Measurements from ENCODE around the gene CACNA1I. TPM values are rescaled to one million over a fixed set of nuclear protein-coding genes. Genes with fewer than 3 reads are reported as not detected.
A peak's percentile ranks its signal among the peaks of the same experiment; 100 is the strongest.

Gene CACNA1I
- total RNA-seq, 3 donors from 2014 or later (not counting 1 experiment from before 2014, with no cell fraction given) = 0.05 to 0.83 (median 0.72) TPM

DNA sequence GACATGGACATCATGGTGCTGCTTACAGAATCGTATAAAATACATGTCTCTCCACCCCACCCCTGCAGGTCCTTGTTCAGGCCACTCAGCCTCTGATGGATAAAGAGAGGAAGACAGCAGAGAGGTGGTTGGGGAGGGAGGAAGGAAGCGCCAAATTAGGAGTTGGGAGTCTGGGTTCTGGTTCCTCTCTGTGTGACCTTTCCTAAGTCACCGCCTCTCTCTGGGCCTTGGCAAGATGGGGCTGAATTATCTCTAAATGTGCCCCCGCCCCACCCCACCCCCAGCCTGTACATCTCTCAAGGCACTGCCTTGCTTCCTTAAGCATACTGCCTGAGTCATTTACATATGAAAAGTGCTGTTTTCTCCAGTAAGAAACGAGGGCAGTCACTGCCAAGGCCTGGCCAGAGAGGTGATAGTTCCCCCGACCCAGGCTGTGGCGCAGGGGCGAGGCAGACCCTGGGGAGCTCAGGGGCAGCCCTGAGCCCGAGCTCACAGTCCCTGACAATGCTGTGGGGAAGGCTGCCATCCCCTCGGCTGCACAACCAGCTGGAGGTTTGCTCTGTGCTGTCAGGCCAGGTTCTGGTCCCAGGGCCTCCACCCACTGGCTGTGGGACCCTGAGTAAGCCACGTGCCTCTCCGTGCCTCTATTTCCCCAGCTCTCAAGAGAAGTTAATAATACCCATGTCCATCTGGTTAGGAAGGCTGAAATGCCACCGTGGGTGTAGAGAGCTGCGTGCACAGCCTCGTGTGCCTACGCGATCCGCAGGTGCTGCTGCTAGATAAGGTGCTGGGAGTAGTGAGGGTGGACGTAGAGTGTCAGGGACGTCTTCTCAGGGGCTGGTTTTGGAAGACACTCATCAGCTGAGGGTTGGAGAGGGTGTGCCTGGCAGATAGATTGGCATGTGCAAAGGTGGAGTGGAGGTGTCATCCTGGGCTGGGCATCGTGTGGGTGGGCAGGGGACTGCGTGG, 55.3 kb downstream of the CACNA1I start:
- H3K9me3 Mint-ChIP-seq = no peaks in the 10 kb centered on the region
- no peak overlapping the region for H3K4me3 ChIP-seq (ENCODE audit: low read length)
- no peaks in the 10 kb centered on the region for H3K36me3 Mint-ChIP-seq

DNA sequence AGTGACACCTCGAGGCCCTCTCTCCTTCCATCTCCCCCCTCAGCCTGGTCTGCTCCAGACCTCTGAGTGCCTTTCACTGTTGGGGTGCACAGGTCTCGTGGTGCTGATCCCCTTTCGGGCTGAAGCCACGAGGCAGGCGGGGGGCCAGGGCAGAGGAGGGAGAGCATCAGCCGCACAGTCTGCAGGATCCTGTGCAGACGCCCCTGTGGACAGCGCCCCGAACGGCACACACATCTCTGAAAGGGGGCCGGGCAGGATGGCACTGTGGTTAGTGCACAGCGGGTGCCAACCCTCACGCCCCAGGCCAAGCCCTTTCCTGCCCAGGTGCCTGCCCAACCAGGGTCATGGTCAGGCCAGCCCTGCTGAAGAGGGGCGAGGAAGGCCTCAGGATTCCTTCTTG, 56.7 kb downstream of the CACNA1I start:
- Histone ChIP-seq H3K36me3 (ENCODE audit: control insufficient read depth, insufficient read depth, low read length) (no peaks in the 10 kb centered on the region), H3K9me3 (ENCODE audit: control insufficient read depth, insufficient read depth, low read length) (no peaks in the 10 kb centered on the region), H3K4me3 (ENCODE audit: low read length) (no peak overlapping the region), H3K27me3 (ENCODE audit: control insufficient read depth, insufficient read depth, low read length) (peaks cover 9% of the 10 kb centered on the region), H3K27ac (ENCODE audit: low read length) (no peak overlapping the region), H3K4me1 (ENCODE audit: control insufficient read depth, insufficient read depth, low read length) (peaks cover 17% of the 10 kb centered on the region)
- WGBS (ENCODE audit: insufficient coverage) = 38% methylated on average over 14 of the region's 14 CpGs
- intact Hi-C loops (cut with micrococcal nuclease) = no loop called here
- Mint-ChIP-seq H3K27ac (no peak overlapping the region), H3K4me1 (peaks cover 6 to 17% of the 10 kb centered on the region in 2 donors), H3K27me3 (ENCODE audit: low read depth in 2 of 2) (peaks cover 0 to 12% of the 10 kb centered on the region in 2 donors), H3K4me3 (no peak overlapping the region), H3K9me3 (no peaks in the 10 kb centered on the region), H3K36me3 (no peaks in the 10 kb centered on the region)
- peak; percentile 48 to 76 (median 64) for ATAC-seq
- no peak for DNase-seq
- TF ChIP-seq, protein P1, sequence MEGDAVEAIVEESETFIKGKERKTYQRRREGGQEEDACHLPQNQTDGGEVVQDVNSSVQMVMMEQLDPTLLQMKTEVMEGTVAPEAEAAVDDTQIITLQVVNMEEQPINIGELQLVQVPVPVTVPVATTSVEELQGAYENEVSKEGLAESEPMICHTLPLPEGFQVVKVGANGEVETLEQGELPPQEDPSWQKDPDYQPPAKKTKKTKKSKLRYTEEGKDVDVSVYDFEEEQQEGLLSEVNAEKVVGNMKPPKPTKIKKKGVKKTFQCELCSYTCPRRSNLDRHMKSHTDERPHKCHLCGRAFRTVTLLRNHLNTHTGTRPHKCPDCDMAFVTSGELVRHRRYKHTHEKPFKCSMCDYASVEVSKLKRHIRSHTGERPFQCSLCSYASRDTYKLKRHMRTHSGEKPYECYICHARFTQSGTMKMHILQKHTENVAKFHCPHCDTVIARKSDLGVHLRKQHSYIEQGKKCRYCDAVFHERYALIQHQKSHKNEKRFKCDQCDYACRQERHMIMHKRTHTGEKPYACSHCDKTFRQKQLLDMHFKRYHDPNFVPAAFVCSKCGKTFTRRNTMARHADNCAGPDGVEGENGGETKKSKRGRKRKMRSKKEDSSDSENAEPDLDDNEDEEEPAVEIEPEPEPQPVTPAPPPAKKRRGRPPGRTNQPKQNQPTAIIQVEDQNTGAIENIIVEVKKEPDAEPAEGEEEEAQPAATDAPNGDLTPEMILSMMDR (IDR thresholded peaks at IDR 0.05) = no peak

More for the DNA sequence above, 55.3 kb downstream of the CACNA1I start:
- no peak for DNase-seq
- ATAC-seq = no peak
- 71% methylated on average over 21 of the region's 22 CpGs for WGBS (ENCODE audit: insufficient coverage)
- no peaks in the 10 kb centered on the region for H3K9me3 ChIP-seq (ENCODE audit: control insufficient read depth, insufficient read depth, low read length)
- peaks cover 17% of the 10 kb centered on the region for H3K4me1 ChIP-seq (ENCODE audit: control insufficient read depth, insufficient read depth, low read length)
- TF ChIP-seq, protein P1 (IDR thresholded peaks at IDR 0.05) = no peak
- Mint-ChIP-seq H3K4me1 (peaks cover 6 to 17% of the 10 kb centered on the region in 2 donors), H3K4me3 (no peak overlapping the region), H3K27ac (no peak overlapping the region), H3K27me3 (ENCODE audit: low read depth in 2 of 2) (peaks cover 0 to 18% of the 10 kb centered on the region in 2 donors)
- H3K27ac ChIP-seq (ENCODE audit: low read length) = no peak overlapping the region
- peaks cover 9% of the 10 kb centered on the region for H3K27me3 ChIP-seq (ENCODE audit: control insufficient read depth, insufficient read depth, low read length)
- intact Hi-C loops (cut with micrococcal nuclease) = no loop called here
- H3K36me3 ChIP-seq (ENCODE audit: control insufficient read depth, insufficient read depth, low read length) = no peaks in the 10 kb centered on the region

DNA sequence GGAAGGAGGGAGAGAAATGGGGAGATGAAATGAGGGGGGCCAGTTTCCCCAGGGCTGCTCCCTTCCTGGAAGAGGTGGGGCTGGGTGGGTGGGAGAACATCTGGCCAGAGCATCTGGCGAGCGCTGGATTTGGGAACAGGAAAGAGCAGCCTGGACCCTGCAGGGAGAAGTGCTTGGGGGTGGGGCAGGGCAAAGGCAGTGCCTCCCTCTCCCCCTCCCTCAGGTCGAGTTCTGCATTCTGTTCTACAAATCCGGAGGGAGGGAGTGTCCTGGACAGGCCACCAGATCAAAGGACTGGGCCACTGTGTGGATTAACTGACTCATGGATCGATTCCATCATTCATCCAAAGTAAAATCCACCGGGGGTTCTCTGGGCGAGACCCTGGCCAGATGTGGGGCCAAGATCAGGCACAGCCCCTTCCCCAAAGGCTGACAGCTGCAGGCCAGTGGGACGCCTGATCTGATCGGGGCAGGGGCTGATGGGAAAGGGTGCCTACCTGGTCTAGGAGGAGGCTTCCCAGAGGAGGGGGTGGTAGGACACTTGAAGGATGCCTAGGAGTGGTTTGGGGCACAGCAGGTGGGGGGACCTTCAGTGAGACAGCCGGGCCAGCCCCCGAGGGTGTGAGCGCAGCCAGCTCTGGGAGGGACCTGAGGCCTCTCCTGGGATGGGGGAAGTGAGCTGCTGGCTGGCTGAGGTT, 57.5 kb downstream of the CACNA1I start:
- Histone ChIP-seq H3K27me3 (ENCODE audit: control insufficient read depth, insufficient read depth, low read length) (peaks cover 7% of the 10 kb centered on the region), H3K4me3 (ENCODE audit: low read length) (no peak overlapping the region), H3K36me3 (ENCODE audit: control insufficient read depth, insufficient read depth, low read length) (no peaks in the 10 kb centered on the region), H3K9me3 (ENCODE audit: control insufficient read depth, insufficient read depth, low read length) (no peaks in the 10 kb centered on the region), H3K27ac (ENCODE audit: low read length) (no peak overlapping the region), H3K4me1 (ENCODE audit: control insufficient read depth, insufficient read depth, low read length) (peaks cover 17% of the 10 kb centered on the region)
- H3K27ac Mint-ChIP-seq = no peak overlapping the region
- WGBS (ENCODE audit: insufficient coverage) = 70% methylated on average over 12 of the region's 12 CpGs
- no peak overlapping the region for H3K4me3 Mint-ChIP-seq
- peaks cover 0 to 12% of the 10 kb centered on the region in 2 donors for H3K27me3 Mint-ChIP-seq (ENCODE audit: low read depth in 2 of 2)
- peaks cover 6 to 17% of the 10 kb centered on the region in 2 donors for H3K4me1 Mint-ChIP-seq
- ATAC-seq = no peak
- TF ChIP-seq, protein P1 (IDR thresholded peaks at IDR 0.05) = no peak
- DNase-seq = no peak
- H3K36me3 Mint-ChIP-seq = no peaks in the 10 kb centered on the region
- no peaks in the 10 kb centered on the region for H3K9me3 Mint-ChIP-seq
- intact Hi-C loops (cut with micrococcal nuclease) = no loop called here

Data from natural killer cell (primary cell).